IMR-90 (cell line): ENCODE data around the gene MAPK11. TPM values are rescaled to one million over a fixed set of nuclear protein-coding genes. Genes with fewer than 3 reads are reported as not detected.

Experiments
- ATAC-seq: fragments of 200-7000 bp; cut with Tn5 transposase; 2 replicates; pipeline ENCODE4 v1.9.1; 2020; ENCODE audit warnings: low read depth, mild to moderate bottlenecking, moderate library complexity
- BruUV-seq: library from RNA; stranded (reverse); fragments of 400-500 nt; replicated peaks from 2 replicates; lab custom pipeline; 2021; lab: Mats Ljungman, UMichigan
- CTCF ChIA-PET: fragments of 300-600 bp; formaldehyde crosslinking; extraction: SDS; loops from one replicate; lab custom pipeline; 2021; ENCODE audit warnings: antibody characterized with exemption; lab: Yijun Ruan, JAX
- POLR2A ChIA-PET: fragments of 300-600 bp; sonication (Branson Sonifier 250); formaldehyde crosslinking; loops from one replicate; lab custom pipeline; 2022; ENCODE audit warnings: antibody characterized with exemption; ENCODE audit not compliant: unreplicated experiment; lab: Charles Lee
- DNase-seq: peaks from one replicate; pipeline ENCODE4 v3.0.0; 2013
- H2AFZ ChIP-seq: replicated peaks from 2 replicates; pipeline ENCODE3; 2013; ENCODE audit warnings: low read length, mild to moderate bottlenecking; ENCODE audit not compliant: poor library complexity
- H2AK5ac ChIP-seq: 2 replicates; pipeline ENCODE4 v1.6.1; 2013; ENCODE audit warnings: low read depth, low read length, inconsistent platforms
- H2AK9ac ChIP-seq: replicated peaks from 2 replicates; pipeline ENCODE3; 2013; ENCODE audit warnings: mild to moderate bottlenecking, low read depth, low read length, moderate library complexity; ENCODE audit not compliant: poor library complexity
- H2BK120ac ChIP-seq: 2 replicates; pipeline ENCODE4 v1.6.1; 2013; ENCODE audit warnings: low read depth, low read length, inconsistent platforms
- H2BK15ac ChIP-seq: 3 replicates; pipeline ENCODE4 v1.6.1; 2013; ENCODE audit warnings: low read depth, low read length, inconsistent platforms
- H2BK20ac ChIP-seq: 2 replicates; pipeline ENCODE4 v1.6.1; 2013; ENCODE audit warnings: low read depth, mild to moderate bottlenecking, inconsistent platforms, low read length, moderate library complexity
- H2BK5ac ChIP-seq: 2 replicates; pipeline ENCODE4 v1.6.1; 2013; ENCODE audit warnings: mild to moderate bottlenecking, low read depth, low read length, inconsistent platforms; ENCODE audit not compliant: poor library complexity, severe bottlenecking
- H3K14ac ChIP-seq: replicated peaks from 2 replicates; pipeline ENCODE4 v1.6.1; 2013; ENCODE audit warnings: low read depth, low read length, inconsistent platforms
- H3K18ac ChIP-seq: 2 replicates; pipeline ENCODE4 v1.6.1; 2013; ENCODE audit warnings: low read depth, low read length, control low read depth
- H3K23ac ChIP-seq: 2 replicates; pipeline ENCODE4 v1.6.1; 2013; ENCODE audit warnings: low read depth, low read length, inconsistent platforms
- H3K27ac ChIP-seq: 2 replicates; pipeline ENCODE4 v1.5.1; 2013; ENCODE audit warnings: mild to moderate bottlenecking, control low read depth, low read length; ENCODE audit not compliant: insufficient read depth
- H3K27me3 ChIP-seq: 2 replicates; pipeline ENCODE4 v1.6.1; 2013; ENCODE audit warnings: low read length; ENCODE audit not compliant: control insufficient read depth, insufficient read depth
- H3K36me3 ChIP-seq: 2 replicates; pipeline ENCODE4 v1.6.1; 2013; ENCODE audit warnings: low read length, mixed read lengths; ENCODE audit not compliant: control insufficient read depth, insufficient read depth
- H3K4ac ChIP-seq: 2 replicates; pipeline ENCODE4 v1.6.1; 2013; ENCODE audit warnings: low read depth, low read length, inconsistent platforms
- H3K4me1 ChIP-seq: 2 replicates; pipeline ENCODE4 v1.6.1; 2013; ENCODE audit warnings: low read length, mixed read lengths; ENCODE audit not compliant: control insufficient read depth, insufficient read depth
- H3K4me2 ChIP-seq: 2 replicates; pipeline ENCODE4 v1.6.1; 2013; ENCODE audit warnings: low read depth, mild to moderate bottlenecking, control low read depth, low read length, moderate library complexity
- H3K4me3 ChIP-seq: 2 replicates; pipeline ENCODE4 v1.5.1; 2013; ENCODE audit warnings: low read depth, mild to moderate bottlenecking, control low read depth, low read length, moderate library complexity; ENCODE audit not compliant: insufficient read depth
- H3K56ac ChIP-seq: 2 replicates; pipeline ENCODE4 v1.6.1; 2013; ENCODE audit warnings: low read length, inconsistent platforms; ENCODE audit not compliant: insufficient read depth; ENCODE audit errors: extremely low read depth
- H3K79me1 ChIP-seq, 2 experiments: 2 replicates each; pipeline ENCODE4 v1.6.1; 2013; ENCODE audit warnings: low read length in 2 of 2, inconsistent platforms in 1 of 2, low read depth in 1 of 2
- H3K9ac ChIP-seq: 2 replicates; pipeline ENCODE4 v1.6.1; 2013; ENCODE audit warnings: low read depth, low read length, control low read depth
- H3K9me1 ChIP-seq: 2 replicates; pipeline ENCODE4 v1.6.1; 2013; ENCODE audit warnings: low read length, inconsistent platforms; ENCODE audit not compliant: insufficient read depth
- H3K9me3 ChIP-seq: 2 replicates; pipeline ENCODE4 v1.6.1; 2013; ENCODE audit warnings: low read length; ENCODE audit not compliant: control insufficient read depth, insufficient read depth
- H4K20me1 ChIP-seq: 2 replicates; pipeline ENCODE4 v1.6.1; 2013; ENCODE audit warnings: low read length, inconsistent platforms; ENCODE audit not compliant: insufficient read depth
- H4K5ac ChIP-seq: 2 replicates; pipeline ENCODE4 v1.6.1; 2013; ENCODE audit warnings: mild to moderate bottlenecking, low read depth, low read length, control low read depth
- H4K8ac ChIP-seq, 2 experiments: 2 replicates each; pipeline ENCODE4 v1.6.1; 2013; ENCODE audit warnings: low read depth in 2 of 2, low read length in 2 of 2, control low read depth in 1 of 2, inconsistent platforms in 1 of 2
- H4K91ac ChIP-seq: 2 replicates; pipeline ENCODE4 v1.6.1; 2013; ENCODE audit warnings: low read depth, low read length, inconsistent platforms; ENCODE audit not compliant: insufficient read depth
- MAZ ChIP-seq: IDR thresholded peaks from 2 replicates; pipeline ENCODE4 v1.6.1; 2012; ENCODE audit warnings: low read depth, mild to moderate bottlenecking, low read length, improper control_type of control experiment, moderate library complexity, borderline replicate concordance
- NFE2L2 ChIP-seq: fragments of 150-350 bp; IDR thresholded peaks from 2 replicates; pipeline ENCODE4 v1.6.1; 2016; ENCODE audit warnings: low read depth, mild to moderate bottlenecking, low read length
- RFX5 ChIP-seq: IDR thresholded peaks from 2 replicates; pipeline ENCODE4 v1.8.0; 2012; ENCODE audit warnings: low read depth, mild to moderate bottlenecking, low read length, moderate library complexity
- WGBS, 2 experiments: methylation state at CpG; one replicate each; pipeline versions ENCODE4 v1.1.5 to v1.1.7; 2013; ENCODE audit warnings: missing lambda C conversion rate in 2 of 2; ENCODE audit not compliant: insufficient read length in 1 of 2; ENCODE audit errors: extremely low coverage in 2 of 2; 5-methylcytosine and 5-hydroxymethylcytosine counted together
- dilution Hi-C: fragments of 300-500 bp; cut with HindIII; formaldehyde crosslinking; loops from one replicate; pipeline ENCODE4 v1.14.3; 2018; ENCODE audit warnings: low sequenced_read_pairs; ENCODE audit not compliant: unreplicated experiment
- in situ Hi-C: fragments of 300-500 bp; cut with MboI; formaldehyde crosslinking; loops from 3 replicates; pipeline ENCODE4 v1.14.3; 2019; ENCODE audit warnings: low sequenced_read_pairs, inconsistent platforms, mixed read lengths
- intact Hi-C: fragments of 100-400 bp; cut with micrococcal nuclease; formaldehyde crosslinking; loops from 2 replicates; pipeline ENCODE4 v1.10.0; 2022
- polyA plus RNA-seq, 3 experiments: library from polyadenylated mRNA; depleted of rRNA; stranded (reverse); fragments of >200 nt; gene quantifications; 2 replicates each; pipeline ENCODE4 v1.2.3, GENCODE V29; 2012; ENCODE audit warnings: low replicate concordance in 1 of 3
- total RNA-seq: library from RNA; depleted of rRNA; stranded (reverse); fragments of >200 nt; gene quantifications from 2 replicates; pipeline ENCODE4 v1.2.3, GENCODE V29; 2012

MAPK11 gene
- total and polyA plus RNA-seq, 2 of the 4 experiments (the other 2 are of a cell fraction), result 8.1 to 14.4 TPM

DNA sequence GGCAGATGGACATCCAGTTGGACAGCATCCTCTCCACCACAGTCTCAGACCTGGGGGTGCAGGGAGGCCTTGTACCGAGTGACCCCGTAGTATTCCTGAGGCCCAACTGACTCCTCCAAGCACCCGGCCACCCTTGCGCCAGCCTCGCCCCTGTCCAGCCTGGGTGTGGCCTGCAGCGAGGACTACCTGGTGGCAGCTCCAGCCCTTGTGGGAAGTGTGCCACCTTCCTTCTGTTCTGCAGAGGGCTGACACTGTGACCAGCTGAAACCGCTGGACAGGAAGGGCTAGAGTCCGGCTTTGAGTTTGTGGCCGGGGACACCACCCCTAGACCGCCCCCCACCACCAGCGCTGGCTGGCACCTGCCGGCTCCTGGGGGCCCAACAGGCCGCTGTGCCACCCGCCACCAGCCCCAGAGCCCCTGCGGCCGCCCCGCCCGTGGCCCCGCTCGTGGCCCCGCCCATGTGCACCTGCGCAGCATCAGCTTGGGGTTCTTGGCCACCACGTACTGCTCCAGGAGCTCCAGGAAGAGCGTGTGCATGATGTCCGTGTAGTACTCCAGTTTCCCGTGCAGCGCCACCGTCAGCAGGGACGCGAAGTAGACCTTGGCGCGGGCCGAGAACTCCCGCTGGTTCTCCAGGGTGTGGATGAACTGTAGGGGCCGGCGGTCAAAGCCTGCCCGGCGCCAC lies 10.0 kb upstream of the MAPK11 start:
- peaks cover 8 to 41% of the 10 kb centered on the region in 2 experiments; a peak in 2 of 4 replicates for H3K79me1 ChIP-seq
- H3K23ac ChIP-seq, result no peak overlapping the region
- CTCF ChIA-PET, result no interaction called here
- H3K36me3 ChIP-seq, result peaks cover 91% of the 10 kb centered on the region
- WGBS, 2 experiments, result 98% methylated on average over 19 of the region's 38 CpGs; no CpG with 5 or more reads in 1 of the 2 experiments
- no peak overlapping the region for H2BK15ac ChIP-seq
- no peak overlapping the region for H4K8ac ChIP-seq
- H2BK120ac ChIP-seq, result no peak overlapping the region
- no TSS peak for BruUV-seq
- no peak overlapping the region for H3K9ac ChIP-seq
- no peak overlapping the region for H3K27ac ChIP-seq
- peak overlapping the region; percentile 43 for H2AFZ ChIP-seq
- in situ Hi-C loops (no loop called here), dilution Hi-C loops (no loop called here), intact Hi-C loops (no loop called here)
- H3K4me2 ChIP-seq, result no peak overlapping the region
- H2BK5ac ChIP-seq, result no peak overlapping the region
- POLR2A ChIA-PET, result no interaction called here
- TF ChIP-seq RFX5 (no peak), MAZ (no peak), NFE2L2 (no peak)
- no peak for ATAC-seq
- no peak overlapping the region for H3K18ac ChIP-seq
- peak overlapping the region; percentile 50 for H2AK9ac ChIP-seq
- H3K9me3 ChIP-seq, result no peaks in the 10 kb centered on the region
- no peak overlapping the region for H3K4ac ChIP-seq
- H3K14ac ChIP-seq, result no peak overlapping the region
- H3K27me3 ChIP-seq, result no peaks in the 10 kb centered on the region
- no peak overlapping the region for H3K4me3 ChIP-seq
- peaks cover 40% of the 10 kb centered on the region for H4K20me1 ChIP-seq
- peaks cover 8% of the 10 kb centered on the region for H3K4me1 ChIP-seq
- H4K5ac ChIP-seq, result no peak overlapping the region
- H2BK20ac ChIP-seq, result no peak overlapping the region
- H2AK5ac ChIP-seq, result no peak overlapping the region
- no peak for DNase-seq
- H4K91ac ChIP-seq, result no peak overlapping the region
- H3K9me1 ChIP-seq, result no peaks in the 10 kb centered on the region
- no peak overlapping the region for H3K56ac ChIP-seq
